Stomach (tissue), 4 donors: ENCODE results near the gene TMEM132E.

Experiments used
- CTCF ChIP-seq, 7 experiments: fragments of 450-650 bp in 4 of 7; fragments of 200-600 bp in 3 of 7; sonication (generic) in 3 of 7; IDR thresholded peaks; one replicate each; pipeline ENCODE4 v1.5.1; 2016 to 2019; ENCODE audit warnings: antibody characterized with exemption in 7 of 7, control low read depth in 2 of 7, mild to moderate bottlenecking in 1 of 7
- EP300 ChIP-seq: sonication (generic); formaldehyde crosslinking; IDR thresholded peaks from one replicate; pipeline ENCODE4 v1.6.1; 2017; ENCODE audit warnings: antibody characterized with exemption
- POLR2AphosphoS5 ChIP-seq, 3 donors: sonication (generic); formaldehyde crosslinking; IDR thresholded peaks; one replicate each; pipeline ENCODE4 v1.6.1; 2016; ENCODE audit warnings: antibody characterized with exemption in 3 of 3

- TF ChIP-seq POLR2AphosphoS5 (IDR thresholded peaks at IDR 0.05) (no peak), CTCF (IDR thresholded peaks at IDR 0.05) (no peak), EP300 (no peak)
Observed at GRCh38 chr17:34603974-34604373, 24.6 kb downstream of the TMEM132E start.
